Natural killer cell (primary cell): ENCODE results near the gene ELMOD2. TPM values are rescaled to one million over a fixed set of nuclear protein-coding genes. Genes with fewer than 3 reads are reported as not detected.

Source experiments
- ATAC-seq, 3 donors: fragments of 150-1000 bp in 2 of 3; fragments of 200-7000 bp in 1 of 3; cut with Tn5 transposase; 1 replicate in 1 of 3; 2 replicates in 2 of 3; pipeline ENCODE4 v1.10.0; 2021; ENCODE audit warnings: mild to moderate bottlenecking in 2 of 3, moderate library complexity in 2 of 3
- DNase-seq, 2 donors: peaks; one replicate each; pipeline versions ENCODE4 v3.0.0 to v3.0.0-alpha.2; 2013 to 2021; ENCODE audit warnings: mixed read lengths in 1 of 2
- H3K27ac ChIP-seq: one replicate; pipeline ENCODE4 v1.5.1; 2013; ENCODE audit warnings: mild to moderate bottlenecking, low read length
- H3K27me3 ChIP-seq: one replicate; pipeline ENCODE4 v1.6.1; 2013; ENCODE audit warnings: low read length; ENCODE audit not compliant: control insufficient read depth, insufficient read depth
- H3K36me3 ChIP-seq: one replicate; pipeline ENCODE4 v1.6.1; 2013; ENCODE audit warnings: low read length; ENCODE audit not compliant: control insufficient read depth, insufficient read depth
- H3K4me1 ChIP-seq: one replicate; pipeline ENCODE4 v1.6.1; 2013; ENCODE audit warnings: low read length; ENCODE audit not compliant: control insufficient read depth, insufficient read depth
- H3K4me3 ChIP-seq: one replicate; pipeline ENCODE4 v1.5.1; 2013; ENCODE audit warnings: low read length
- H3K9me3 ChIP-seq: one replicate; pipeline ENCODE4 v1.6.1; 2013; ENCODE audit warnings: low read length; ENCODE audit not compliant: control insufficient read depth, insufficient read depth
- H3K27ac Mint-ChIP-seq, 2 donors: one replicate each; pipeline ENCODE4 v1.8.0; 2022; ENCODE audit warnings: mild to moderate bottlenecking in 2 of 2, mixed read lengths in 2 of 2, moderate library complexity in 1 of 2
- H3K27me3 Mint-ChIP-seq, 2 donors: one replicate each; pipeline ENCODE4 v1.8.0; 2022; ENCODE audit warnings: low read depth in 2 of 2, mixed read lengths in 2 of 2
- H3K36me3 Mint-ChIP-seq: one replicate; pipeline ENCODE4 v1.8.0; 2022; ENCODE audit warnings: mixed read lengths
- H3K4me1 Mint-ChIP-seq, 2 donors: one replicate each; pipeline ENCODE4 v1.8.0; 2022; ENCODE audit warnings: mixed read lengths in 2 of 2
- H3K4me3 Mint-ChIP-seq: one replicate; pipeline ENCODE4 v1.8.0; 2022; ENCODE audit warnings: mild to moderate bottlenecking, moderate library complexity, mixed read lengths
- H3K9me3 Mint-ChIP-seq, 2 donors: one replicate each; pipeline ENCODE4 v1.8.0; 2022; ENCODE audit warnings: mixed read lengths in 2 of 2
- WGBS: methylation state at CpG from one replicate; pipeline ENCODE4 v1.1.7; 2013; ENCODE audit warnings: missing lambda C conversion rate; ENCODE audit not compliant: insufficient coverage; 5-methylcytosine and 5-hydroxymethylcytosine counted together
- intact Hi-C: fragments of 100-400 bp; cut with micrococcal nuclease; formaldehyde crosslinking; loops from one replicate; pipeline ENCODE4 v1.14.2; 2022
- total RNA-seq, 4 donors: library from RNA; stranded (reverse); fragments of 120-200 nt in 1 of 4; gene quantifications; one replicate each; pipeline versions ENCODE4 v1.2.3 to v1.2.4, GENCODE V29; 2013 to 2022
- TF ChIP-seq, protein P1 (sequence below): fragments of 200-600 bp; IDR thresholded peaks from one replicate; pipeline ENCODE4 v1.8.0; 2022; ENCODE audit warnings: antibody characterized with exemption

The ELMOD2 gene
- total RNA-seq, 3 donors from 2014 or later (not counting 1 experiment from before 2014, with no cell fraction given), result 17.9 to 22.6 (median 18.4) TPM

- Histone ChIP-seq H3K4me1 (no peaks in the 10 kb centered on the region), H3K9me3 (no peaks in the 10 kb centered on the region), H3K4me3 (no peak overlapping the region), H3K27me3 (peaks cover 7% of the 10 kb centered on the region), H3K27ac (no peak overlapping the region), H3K36me3 (no peaks in the 10 kb centered on the region)
- no peak overlapping the region for H3K4me3 Mint-ChIP-seq
- intact Hi-C loops, result no loop called here
- ATAC-seq (no peak), DNase-seq (no peak)
- no peak overlapping the region for H3K27ac Mint-ChIP-seq
- TF ChIP-seq, protein P1, sequence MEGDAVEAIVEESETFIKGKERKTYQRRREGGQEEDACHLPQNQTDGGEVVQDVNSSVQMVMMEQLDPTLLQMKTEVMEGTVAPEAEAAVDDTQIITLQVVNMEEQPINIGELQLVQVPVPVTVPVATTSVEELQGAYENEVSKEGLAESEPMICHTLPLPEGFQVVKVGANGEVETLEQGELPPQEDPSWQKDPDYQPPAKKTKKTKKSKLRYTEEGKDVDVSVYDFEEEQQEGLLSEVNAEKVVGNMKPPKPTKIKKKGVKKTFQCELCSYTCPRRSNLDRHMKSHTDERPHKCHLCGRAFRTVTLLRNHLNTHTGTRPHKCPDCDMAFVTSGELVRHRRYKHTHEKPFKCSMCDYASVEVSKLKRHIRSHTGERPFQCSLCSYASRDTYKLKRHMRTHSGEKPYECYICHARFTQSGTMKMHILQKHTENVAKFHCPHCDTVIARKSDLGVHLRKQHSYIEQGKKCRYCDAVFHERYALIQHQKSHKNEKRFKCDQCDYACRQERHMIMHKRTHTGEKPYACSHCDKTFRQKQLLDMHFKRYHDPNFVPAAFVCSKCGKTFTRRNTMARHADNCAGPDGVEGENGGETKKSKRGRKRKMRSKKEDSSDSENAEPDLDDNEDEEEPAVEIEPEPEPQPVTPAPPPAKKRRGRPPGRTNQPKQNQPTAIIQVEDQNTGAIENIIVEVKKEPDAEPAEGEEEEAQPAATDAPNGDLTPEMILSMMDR, result no peak
- H3K36me3 Mint-ChIP-seq, result no peaks in the 10 kb centered on the region
- WGBS, result 89% methylated on average over 2 of the region's 3 CpGs
- no peaks in the 10 kb centered on the region for H3K4me1 Mint-ChIP-seq
- no peaks in the 10 kb centered on the region for H3K9me3 Mint-ChIP-seq
- H3K27me3 Mint-ChIP-seq, result peaks cover 25 to 44% of the 10 kb centered on the region in 2 donors
These were observed 57.1 kb downstream of the ELMOD2 start for GRCh38 chr4:140581078-140581477.

- intact Hi-C loops, result no loop called here
- no peak overlapping the region for H3K4me3 ChIP-seq
- TF ChIP-seq, protein P1, result no peak
- no peaks in the 10 kb centered on the region for H3K9me3 ChIP-seq
- ATAC-seq, result no peak
- WGBS, result no CpG with 5 or more reads among the region's 1 CpG
- H3K9me3 Mint-ChIP-seq, result no peaks in the 10 kb centered on the region
- H3K4me1 ChIP-seq, result no peaks in the 10 kb centered on the region
- peaks cover 9 to 28% of the 10 kb centered on the region in 2 donors for H3K27me3 Mint-ChIP-seq
- H3K4me1 Mint-ChIP-seq, result no peaks in the 10 kb centered on the region
- no peak overlapping the region for H3K27ac Mint-ChIP-seq
- H3K27ac ChIP-seq, result no peak overlapping the region
- no peak overlapping the region for H3K4me3 Mint-ChIP-seq
- no peaks in the 10 kb centered on the region for H3K36me3 Mint-ChIP-seq
- H3K27me3 ChIP-seq, result peaks cover 2% of the 10 kb centered on the region
- no peak for DNase-seq
- H3K36me3 ChIP-seq, result no peaks in the 10 kb centered on the region
These were observed 60.5 kb downstream of the ELMOD2 start for GRCh38 chr4:140584439-140584838.

GRCh38 chr4:140595065-140595464 lies 71.1 kb downstream of the ELMOD2 start:
- intact Hi-C loops, result no loop called here
- H3K4me1 ChIP-seq, result no peaks in the 10 kb centered on the region
- no peak overlapping the region for H3K27ac ChIP-seq
- no peak overlapping the region for H3K4me3 ChIP-seq
- ATAC-seq, result peak in 1 of 3 donors; percentile 28
- H3K9me3 Mint-ChIP-seq, result no peaks in the 10 kb centered on the region
- H3K27me3 Mint-ChIP-seq, result peaks cover 16 to 63% of the 10 kb centered on the region in 2 donors
- H3K4me3 Mint-ChIP-seq, result no peak overlapping the region
- H3K4me1 Mint-ChIP-seq, result no peaks in the 10 kb centered on the region
- no peak overlapping the region for H3K27ac Mint-ChIP-seq
- DNase-seq, result peak in 1 of 2 donors; percentile 11
- no peaks in the 10 kb centered on the region for H3K36me3 ChIP-seq
- H3K9me3 ChIP-seq, result no peaks in the 10 kb centered on the region
- TF ChIP-seq, protein P1, result no peak
- no peaks in the 10 kb centered on the region for H3K36me3 Mint-ChIP-seq
- peaks cover 2% of the 10 kb centered on the region for H3K27me3 ChIP-seq
- WGBS, result 60% methylated on average over 1 of the region's 1 CpG

GRCh38 chr4:140600408-140600807 lies 76.4 kb downstream of the ELMOD2 start:
- no peaks in the 10 kb centered on the region for H3K4me1 ChIP-seq
- DNase-seq, result no peak
- H3K9me3 Mint-ChIP-seq, result no peaks in the 10 kb centered on the region
- ATAC-seq, result no peak
- H3K27ac Mint-ChIP-seq, result no peak overlapping the region
- TF ChIP-seq, protein P1, result no peak
- no peak overlapping the region for H3K27ac ChIP-seq
- H3K27me3 ChIP-seq, result peaks cover 2% of the 10 kb centered on the region
- no peak overlapping the region for H3K4me3 Mint-ChIP-seq
- H3K4me1 Mint-ChIP-seq, result peaks cover 0 to 4% of the 10 kb centered on the region in 2 donors
- 91% methylated on average over 8 of the region's 8 CpGs for WGBS
- H3K36me3 Mint-ChIP-seq, result no peaks in the 10 kb centered on the region
- H3K9me3 ChIP-seq, result no peaks in the 10 kb centered on the region
- H3K27me3 Mint-ChIP-seq, result peaks cover 8 to 17% of the 10 kb centered on the region in 2 donors
- H3K36me3 ChIP-seq, result no peaks in the 10 kb centered on the region
- intact Hi-C loops, result no loop called here
- H3K4me3 ChIP-seq, result no peak overlapping the region
